HEK293 (cell line): ENCODE measurements around the gene MAP3K13.

Source experiments
- FEZF1 ChIP-seq: fragments of 450-650 bp; formaldehyde crosslinking; IDR thresholded peaks from 2 replicates; pipeline ENCODE4 v1.5.1; 2016; ENCODE audit warnings: missing biosample characterization, missing genetic modification characterization
- IKZF3 ChIP-seq: fragments of 450-650 bp; IDR thresholded peaks from 2 replicates; pipeline ENCODE4 v1.5.0; 2018; ENCODE audit warnings: missing biosample characterization, mild to moderate bottlenecking, missing genetic modification characterization, moderate library complexity
- SP3 ChIP-seq: fragments of 450-650 bp; formaldehyde crosslinking; IDR thresholded peaks from 2 replicates; pipeline ENCODE4 v1.5.1; 2016; ENCODE audit warnings: missing biosample characterization, missing genetic modification characterization
- ZBTB1 ChIP-seq: fragments of 450-650 bp; formaldehyde crosslinking; IDR thresholded peaks from 2 replicates; pipeline ENCODE4 v1.5.1; 2016; ENCODE audit warnings: missing biosample characterization, missing genetic modification characterization
- ZIC2 ChIP-seq: fragments of 450-650 bp; formaldehyde crosslinking; IDR thresholded peaks from 2 replicates; pipeline ENCODE4 v1.5.1; 2016; ENCODE audit warnings: missing biosample characterization, missing genetic modification characterization
- ZNF175 ChIP-seq: fragments of 450-650 bp; formaldehyde crosslinking; IDR thresholded peaks from 2 replicates; pipeline ENCODE4 v1.5.1; 2016; ENCODE audit warnings: missing biosample characterization, missing genetic modification characterization
- ZNF184 ChIP-seq: fragments of 450-650 bp; IDR thresholded peaks from 2 replicates; pipeline ENCODE4 v1.5.1; 2018; ENCODE audit warnings: missing biosample characterization, mild to moderate bottlenecking, missing genetic modification characterization
- ZNF211 ChIP-seq: fragments of 450-650 bp; formaldehyde crosslinking; IDR thresholded peaks from 2 replicates; pipeline ENCODE4 v1.5.1; 2016; ENCODE audit warnings: low read depth, missing biosample characterization, missing genetic modification characterization
- ZNF214 ChIP-seq: fragments of 450-650 bp; formaldehyde crosslinking; IDR thresholded peaks from 2 replicates; pipeline ENCODE4 v1.5.1; 2017; ENCODE audit warnings: missing biosample characterization, mild to moderate bottlenecking, missing genetic modification characterization, borderline replicate concordance
- ZNF654 ChIP-seq: fragments of 450-650 bp; formaldehyde crosslinking; IDR thresholded peaks from 2 replicates; pipeline ENCODE4 v1.5.1; 2016; ENCODE audit warnings: low read depth, missing biosample characterization, missing genetic modification characterization
- ZNF664 ChIP-seq: fragments of 450-650 bp; formaldehyde crosslinking; IDR thresholded peaks from 2 replicates; pipeline ENCODE4 v1.5.1; 2016; ENCODE audit warnings: missing biosample characterization, missing genetic modification characterization
- ZNF677 ChIP-seq: fragments of 450-650 bp; IDR thresholded peaks from 2 replicates; pipeline ENCODE4 v1.5.0; 2018; ENCODE audit warnings: missing biosample characterization, mild to moderate bottlenecking, missing genetic modification characterization, moderate library complexity
- ZNF843 ChIP-seq: fragments of 450-650 bp; formaldehyde crosslinking; IDR thresholded peaks from 2 replicates; pipeline ENCODE4 v1.5.1; 2016; ENCODE audit warnings: missing biosample characterization, missing genetic modification characterization
- ZXDB ChIP-seq: fragments of 450-650 bp; formaldehyde crosslinking; IDR thresholded peaks from 2 replicates; pipeline ENCODE4 v1.5.1; 2016; ENCODE audit warnings: missing biosample characterization, missing genetic modification characterization
- TF ChIP-seq, protein P1 (sequence below): fragments of 450-650 bp; formaldehyde crosslinking; IDR thresholded peaks from 2 replicates; pipeline ENCODE4 v1.5.1; 2016; ENCODE audit warnings: missing biosample characterization, missing genetic modification characterization
- TF ChIP-seq, protein P2 (sequence below): fragments of 450-650 bp; formaldehyde crosslinking; IDR thresholded peaks from 2 replicates; pipeline ENCODE4 v1.5.1; 2017; ENCODE audit warnings: missing biosample characterization, missing genetic modification characterization
- TF ChIP-seq, protein P3 (sequence below): fragments of 450-650 bp; IDR thresholded peaks from 2 replicates; pipeline ENCODE4 v1.5.1; 2018; ENCODE audit warnings: missing biosample characterization, mild to moderate bottlenecking, missing genetic modification characterization
- TF ChIP-seq, protein P4 (sequence below): fragments of 450-650 bp; formaldehyde crosslinking; optimal IDR thresholded peaks from 2 replicates; pipeline ENCODE3; 2016; ENCODE audit warnings: missing biosample characterization, mild to moderate bottlenecking, missing genetic modification characterization
- TF ChIP-seq, protein P5 (sequence below): fragments of 450-650 bp; formaldehyde crosslinking; IDR thresholded peaks from 2 replicates; pipeline ENCODE4; 2016; ENCODE audit warnings: missing biosample characterization, missing genetic modification characterization
- TF ChIP-seq, protein P6 (sequence below): fragments of 450-650 bp; formaldehyde crosslinking; IDR thresholded peaks from 2 replicates; pipeline ENCODE4 v1.5.1; 2016; ENCODE audit warnings: missing biosample characterization, missing genetic modification characterization, low read depth
- TF ChIP-seq, protein P7 (sequence below): fragments of 450-650 bp; formaldehyde crosslinking; IDR thresholded peaks from 2 replicates; pipeline ENCODE4 v1.5.1; 2016; ENCODE audit warnings: missing biosample characterization, missing genetic modification characterization
- TF ChIP-seq, protein P8 (sequence below): fragments of 450-650 bp; formaldehyde crosslinking; IDR thresholded peaks from 2 replicates; pipeline ENCODE4 v1.5.1; 2016; ENCODE audit warnings: missing biosample characterization, missing genetic modification characterization
- TF ChIP-seq, protein P9 (sequence below): fragments of 450-650 bp; formaldehyde crosslinking; IDR thresholded peaks from 2 replicates; pipeline ENCODE4 v1.5.1; 2016; ENCODE audit warnings: missing biosample characterization, missing genetic modification characterization, low read depth

Gene MAP3K13

DNA sequence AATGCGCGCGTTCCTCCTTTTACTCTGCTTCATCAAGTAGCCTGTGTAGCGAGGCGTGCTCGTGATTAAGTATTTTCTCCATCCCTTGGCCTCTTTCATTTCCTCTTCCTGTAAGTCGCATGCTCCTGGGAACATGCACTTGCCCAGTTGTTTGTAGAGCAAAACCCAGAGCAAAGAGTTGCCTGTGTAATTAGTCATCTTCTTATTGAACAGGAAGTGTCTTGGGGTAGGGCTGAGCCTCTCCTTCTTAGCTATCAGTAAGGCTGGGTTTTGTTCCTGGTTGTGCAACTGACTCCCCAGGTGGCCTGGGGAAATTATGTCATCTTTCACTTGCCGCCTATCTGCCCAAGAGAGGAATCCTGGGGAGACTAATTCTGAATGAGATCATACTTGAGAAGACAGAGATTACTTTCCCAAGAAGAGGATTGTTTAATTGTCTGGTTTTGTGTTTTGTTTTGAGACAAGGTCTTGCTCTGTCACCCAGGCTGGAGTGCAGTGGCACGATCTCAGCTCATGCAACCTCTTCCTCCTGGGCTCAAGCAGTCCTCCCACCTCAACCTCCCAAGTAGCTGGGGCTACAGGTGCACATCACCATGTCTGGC lies 174.5 kb downstream of the MAP3K13 start (continued):
- TF ChIP-seq, protein P1, sequence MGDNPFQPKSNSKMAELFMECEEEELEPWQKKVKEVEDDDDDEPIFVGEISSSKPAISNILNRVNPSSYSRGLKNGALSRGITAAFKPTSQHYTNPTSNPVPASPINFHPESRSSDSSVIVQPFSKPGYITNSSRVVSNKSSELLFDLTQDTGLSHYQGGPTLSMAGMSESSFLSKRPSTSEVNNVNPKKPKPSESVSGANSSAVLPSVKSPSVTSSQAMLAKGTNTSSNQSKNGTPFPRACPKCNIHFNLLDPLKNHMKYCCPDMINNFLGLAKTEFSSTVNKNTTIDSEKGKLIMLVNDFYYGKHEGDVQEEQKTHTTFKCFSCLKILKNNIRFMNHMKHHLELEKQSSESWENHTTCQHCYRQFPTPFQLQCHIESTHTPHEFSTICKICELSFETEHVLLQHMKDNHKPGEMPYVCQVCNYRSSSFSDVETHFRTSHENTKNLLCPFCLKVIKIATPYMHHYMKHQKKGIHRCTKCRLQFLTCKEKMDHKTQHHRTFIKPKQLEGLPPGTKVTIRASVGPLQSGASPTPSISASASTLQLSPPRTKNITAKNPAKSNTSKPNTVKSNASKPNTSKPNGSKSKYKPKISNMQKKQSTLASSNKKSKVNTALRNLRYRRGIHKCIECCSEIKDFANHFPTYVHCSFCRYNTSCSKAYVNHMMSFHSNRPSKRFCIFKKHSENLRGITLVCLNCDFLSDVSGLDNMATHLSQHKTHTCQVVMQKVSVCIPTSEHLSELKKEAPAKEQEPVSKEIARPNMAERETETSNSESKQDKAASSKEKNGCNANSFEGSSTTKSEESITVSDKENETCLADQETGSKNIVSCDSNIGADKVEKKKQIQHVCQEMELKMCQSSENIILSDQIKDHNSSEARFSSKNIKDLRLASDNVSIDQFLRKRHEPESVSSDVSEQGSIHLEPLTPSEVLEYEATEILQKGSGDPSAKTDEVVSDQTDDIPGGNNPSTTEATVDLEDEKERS (tag by site-specific recombination) = peak; percentile 52; the same call in 1 of the 2 replicates
- TF ChIP-seq ZNF175 = no peak
- TF ChIP-seq, protein P2, sequence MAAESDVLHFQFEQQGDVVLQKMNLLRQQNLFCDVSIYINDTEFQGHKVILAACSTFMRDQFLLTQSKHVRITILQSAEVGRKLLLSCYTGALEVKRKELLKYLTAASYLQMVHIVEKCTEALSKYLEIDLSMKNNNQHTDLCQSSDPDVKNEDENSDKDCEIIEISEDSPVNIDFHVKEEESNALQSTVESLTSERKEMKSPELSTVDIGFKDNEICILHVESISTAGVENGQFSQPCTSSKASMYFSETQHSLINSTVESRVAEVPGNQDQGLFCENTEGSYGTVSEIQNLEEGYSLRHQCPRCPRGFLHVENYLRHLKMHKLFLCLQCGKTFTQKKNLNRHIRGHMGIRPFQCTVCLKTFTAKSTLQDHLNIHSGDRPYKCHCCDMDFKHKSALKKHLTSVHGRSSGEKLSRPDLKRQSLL (tag by site-specific recombination) = no peak
- peak; percentile 39; the same call in 1 of the 2 replicates for TF ChIP-seq FEZF1 (tag by site-specific recombination)
- TF ChIP-seq SP3 (tag by site-specific recombination) = 0 out of 2 replicates have a peak, but pooled peaks have one; percentile 36
- TF ChIP-seq, protein P3, sequence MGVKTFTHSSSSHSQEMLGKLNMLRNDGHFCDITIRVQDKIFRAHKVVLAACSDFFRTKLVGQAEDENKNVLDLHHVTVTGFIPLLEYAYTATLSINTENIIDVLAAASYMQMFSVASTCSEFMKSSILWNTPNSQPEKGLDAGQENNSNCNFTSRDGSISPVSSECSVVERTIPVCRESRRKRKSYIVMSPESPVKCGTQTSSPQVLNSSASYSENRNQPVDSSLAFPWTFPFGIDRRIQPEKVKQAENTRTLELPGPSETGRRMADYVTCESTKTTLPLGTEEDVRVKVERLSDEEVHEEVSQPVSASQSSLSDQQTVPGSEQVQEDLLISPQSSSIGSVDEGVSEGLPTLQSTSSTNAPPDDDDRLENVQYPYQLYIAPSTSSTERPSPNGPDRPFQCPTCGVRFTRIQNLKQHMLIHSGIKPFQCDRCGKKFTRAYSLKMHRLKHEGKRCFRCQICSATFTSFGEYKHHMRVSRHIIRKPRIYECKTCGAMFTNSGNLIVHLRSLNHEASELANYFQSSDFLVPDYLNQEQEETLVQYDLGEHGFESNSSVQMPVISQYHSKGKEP = no peak
- TF ChIP-seq ZBTB1 = no peak
- no peak for TF ChIP-seq ZNF664 (tag by site-specific recombination)
- TF ChIP-seq, protein P4, sequence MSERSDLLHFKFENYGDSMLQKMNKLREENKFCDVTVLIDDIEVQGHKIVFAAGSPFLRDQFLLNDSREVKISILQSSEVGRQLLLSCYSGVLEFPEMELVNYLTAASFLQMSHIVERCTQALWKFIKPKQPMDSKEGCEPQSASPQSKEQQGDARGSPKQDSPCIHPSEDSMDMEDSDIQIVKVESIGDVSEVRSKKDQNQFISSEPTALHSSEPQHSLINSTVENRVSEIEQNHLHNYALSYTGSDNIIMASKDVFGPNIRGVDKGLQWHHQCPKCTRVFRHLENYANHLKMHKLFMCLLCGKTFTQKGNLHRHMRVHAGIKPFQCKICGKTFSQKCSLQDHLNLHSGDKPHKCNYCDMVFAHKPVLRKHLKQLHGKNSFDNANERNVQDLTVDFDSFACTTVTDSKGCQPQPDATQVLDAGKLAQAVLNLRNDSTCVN (tag by site-specific recombination) = peak; percentile 16
- TF ChIP-seq, protein P5, sequence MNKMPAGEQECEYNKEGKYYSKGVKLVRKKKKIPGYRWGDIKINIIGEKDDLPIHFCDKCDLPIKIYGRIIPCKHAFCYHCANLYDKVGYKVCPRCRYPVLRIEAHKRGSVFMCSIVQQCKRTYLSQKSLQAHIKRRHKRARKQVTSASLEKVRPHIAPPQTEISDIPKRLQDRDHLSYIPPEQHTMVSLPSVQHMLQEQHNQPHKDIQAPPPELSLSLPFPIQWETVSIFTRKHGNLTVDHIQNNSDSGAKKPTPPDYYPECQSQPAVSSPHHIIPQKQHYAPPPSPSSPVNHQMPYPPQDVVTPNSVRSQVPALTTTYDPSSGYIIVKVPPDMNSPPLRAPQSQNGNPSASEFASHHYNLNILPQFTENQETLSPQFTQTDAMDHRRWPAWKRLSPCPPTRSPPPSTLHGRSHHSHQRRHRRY (tag by site-specific recombination) = no peak
- TF ChIP-seq ZNF654 = no peak; the same call in 1 of the 2 replicates
- TF ChIP-seq, protein P6, sequence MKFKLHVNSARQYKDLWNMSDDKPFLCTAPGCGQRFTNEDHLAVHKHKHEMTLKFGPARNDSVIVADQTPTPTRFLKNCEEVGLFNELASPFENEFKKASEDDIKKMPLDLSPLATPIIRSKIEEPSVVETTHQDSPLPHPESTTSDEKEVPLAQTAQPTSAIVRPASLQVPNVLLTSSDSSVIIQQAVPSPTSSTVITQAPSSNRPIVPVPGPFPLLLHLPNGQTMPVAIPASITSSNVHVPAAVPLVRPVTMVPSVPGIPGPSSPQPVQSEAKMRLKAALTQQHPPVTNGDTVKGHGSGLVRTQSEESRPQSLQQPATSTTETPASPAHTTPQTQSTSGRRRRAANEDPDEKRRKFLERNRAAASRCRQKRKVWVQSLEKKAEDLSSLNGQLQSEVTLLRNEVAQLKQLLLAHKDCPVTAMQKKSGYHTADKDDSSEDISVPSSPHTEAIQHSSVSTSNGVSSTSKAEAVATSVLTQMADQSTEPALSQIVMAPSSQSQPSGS (tag by site-specific recombination) = peak; percentile 95
- peak; percentile 84 for TF ChIP-seq ZIC2 (tag by site-specific recombination)
- TF ChIP-seq, protein P7, sequence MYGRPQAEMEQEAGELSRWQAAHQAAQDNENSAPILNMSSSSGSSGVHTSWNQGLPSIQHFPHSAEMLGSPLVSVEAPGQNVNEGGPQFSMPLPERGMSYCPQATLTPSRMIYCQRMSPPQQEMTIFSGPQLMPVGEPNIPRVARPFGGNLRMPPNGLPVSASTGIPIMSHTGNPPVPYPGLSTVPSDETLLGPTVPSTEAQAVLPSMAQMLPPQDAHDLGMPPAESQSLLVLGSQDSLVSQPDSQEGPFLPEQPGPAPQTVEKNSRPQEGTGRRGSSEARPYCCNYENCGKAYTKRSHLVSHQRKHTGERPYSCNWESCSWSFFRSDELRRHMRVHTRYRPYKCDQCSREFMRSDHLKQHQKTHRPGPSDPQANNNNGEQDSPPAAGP (tag by site-specific recombination) = peak; percentile 77
- peak; percentile 94 for TF ChIP-seq IKZF3
- TF ChIP-seq ZXDB (tag by site-specific recombination) = peak; percentile 71; the same call in 1 of the 2 replicates
- TF ChIP-seq ZNF184 = peak; percentile 73; the same call in 1 of the 2 replicates
- TF ChIP-seq, protein P8, sequence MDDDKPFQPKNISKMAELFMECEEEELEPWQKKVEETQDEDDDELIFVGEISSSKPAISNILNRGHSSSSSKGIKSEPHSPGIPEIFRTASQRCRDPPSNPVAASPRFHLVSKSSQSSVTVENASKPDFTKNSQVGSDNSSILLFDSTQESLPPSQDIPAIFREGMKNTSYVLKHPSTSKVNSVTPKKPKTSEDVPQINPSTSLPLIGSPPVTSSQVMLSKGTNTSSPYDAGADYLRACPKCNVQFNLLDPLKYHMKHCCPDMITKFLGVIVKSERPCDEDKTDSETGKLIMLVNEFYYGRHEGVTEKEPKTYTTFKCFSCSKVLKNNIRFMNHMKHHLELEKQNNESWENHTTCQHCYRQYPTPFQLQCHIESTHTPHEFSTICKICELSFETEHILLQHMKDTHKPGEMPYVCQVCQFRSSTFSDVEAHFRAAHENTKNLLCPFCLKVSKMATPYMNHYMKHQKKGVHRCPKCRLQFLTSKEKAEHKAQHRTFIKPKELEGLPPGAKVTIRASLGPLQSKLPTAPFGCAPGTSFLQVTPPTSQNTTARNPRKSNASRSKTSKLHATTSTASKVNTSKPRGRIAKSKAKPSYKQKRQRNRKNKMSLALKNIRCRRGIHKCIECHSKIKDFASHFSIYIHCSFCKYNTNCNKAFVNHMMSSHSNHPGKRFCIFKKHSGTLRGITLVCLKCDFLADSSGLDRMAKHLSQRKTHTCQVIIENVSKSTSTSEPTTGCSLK = no peak
- TF ChIP-seq ZNF214 (tag by site-specific recombination) = no peak
- TF ChIP-seq ZNF211 (tag by site-specific recombination) = no peak
- TF ChIP-seq, protein P9, sequence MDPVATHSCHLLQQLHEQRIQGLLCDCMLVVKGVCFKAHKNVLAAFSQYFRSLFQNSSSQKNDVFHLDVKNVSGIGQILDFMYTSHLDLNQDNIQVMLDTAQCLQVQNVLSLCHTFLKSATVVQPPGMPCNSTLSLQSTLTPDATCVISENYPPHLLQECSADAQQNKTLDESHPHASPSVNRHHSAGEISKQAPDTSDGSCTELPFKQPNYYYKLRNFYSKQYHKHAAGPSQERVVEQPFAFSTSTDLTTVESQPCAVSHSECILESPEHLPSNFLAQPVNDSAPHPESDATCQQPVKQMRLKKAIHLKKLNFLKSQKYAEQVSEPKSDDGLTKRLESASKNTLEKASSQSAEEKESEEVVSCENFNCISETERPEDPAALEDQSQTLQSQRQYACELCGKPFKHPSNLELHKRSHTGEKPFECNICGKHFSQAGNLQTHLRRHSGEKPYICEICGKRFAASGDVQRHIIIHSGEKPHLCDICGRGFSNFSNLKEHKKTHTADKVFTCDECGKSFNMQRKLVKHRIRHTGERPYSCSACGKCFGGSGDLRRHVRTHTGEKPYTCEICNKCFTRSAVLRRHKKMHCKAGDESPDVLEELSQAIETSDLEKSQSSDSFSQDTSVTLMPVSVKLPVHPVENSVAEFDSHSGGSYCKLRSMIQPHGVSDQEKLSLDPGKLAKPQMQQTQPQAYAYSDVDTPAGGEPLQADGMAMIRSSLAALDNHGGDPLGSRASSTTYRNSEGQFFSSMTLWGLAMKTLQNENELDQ (tag by site-specific recombination) = no peak
- TF ChIP-seq ZNF677 = no peak
- peak; percentile 80 for TF ChIP-seq ZNF843 (tag by site-specific recombination)
